Heart right ventricle (tissue), 16 donors: ENCODE results near the gene STARD7. TPM values are rescaled to one million over a fixed set of nuclear protein-coding genes. Genes with fewer than 3 reads are reported as not detected.

Experiments used
- ATAC-seq, 8 donors: fragments of 200-7000 bp; cut with Tn5 transposase; one replicate each; pipeline ENCODE4 v1.9.1; 2020; ENCODE audit warnings: mild to moderate bottlenecking in 8 of 8, moderate library complexity in 8 of 8, moderate number of reproducible peaks in 1 of 8
- DNase-seq, 2 donors: peaks; one replicate each; pipeline ENCODE4 v3.0.0-alpha.2; 2020
- H3K27ac ChIP-seq, 10 donors: fragments of 200-600 bp; sonication (generic) in 2 of 10; one replicate each; pipeline versions ENCODE4 v1.5.0 to v1.8.0; 2020 to 2022; ENCODE audit warnings: mild to moderate bottlenecking in 3 of 10
- H3K27me3 ChIP-seq, 7 donors: fragments of 200-600 bp; one replicate each; pipeline ENCODE4 v1.8.0; 2021 to 2022; ENCODE audit warnings: mild to moderate bottlenecking in 2 of 7
- H3K36me3 ChIP-seq, 9 donors: fragments of 200-600 bp; sonication (generic) in 1 of 9; one replicate each; pipeline versions ENCODE4 v1.5.0 to v1.8.0; 2020 to 2022; ENCODE audit warnings: mild to moderate bottlenecking in 2 of 9
- H3K4me1 ChIP-seq, 9 donors: fragments of 200-600 bp; sonication (generic) in 1 of 9; one replicate each; pipeline versions ENCODE4 v1.5.0 to v1.8.0; 2020 to 2022; ENCODE audit warnings: mild to moderate bottlenecking in 4 of 9
- H3K4me3 ChIP-seq, 10 donors: fragments of 200-600 bp; sonication (generic) in 2 of 10; one replicate each; pipeline versions ENCODE4 v1.5.0 to v1.8.0; 2020 to 2022; ENCODE audit warnings: mild to moderate bottlenecking in 7 of 10, moderate library complexity in 2 of 10
- H3K9me3 ChIP-seq, 11 donors: fragments of 200-600 bp in 10 of 11; sonication (generic) in 2 of 11; one replicate each; pipeline versions ENCODE4 v1.5.0 to v1.8.0; 2013 to 2022; ENCODE audit warnings: mild to moderate bottlenecking in 2 of 11, control low read depth in 1 of 11, moderate library complexity in 1 of 11
- CTCF ChIP-seq, 9 donors: fragments of 200-600 bp; sonication (generic) in 2 of 9; IDR thresholded peaks; one replicate each; pipeline versions ENCODE4 v1.5.0 to v1.8.0; 2021 to 2022; ENCODE audit warnings: antibody characterized with exemption in 9 of 9, mild to moderate bottlenecking in 5 of 9, moderate library complexity in 1 of 9
- WGBS, 2 donors: extraction: QIAGEN DNeasy Blood & Tissue Kit; methylation state at CpG; one replicate each; pipeline ENCODE4 v1.1.7; 2013; ENCODE audit warnings: inconsistent platforms in 1 of 2; 5-methylcytosine and 5-hydroxymethylcytosine counted together
- intact Hi-C, 10 donors: fragments of 100-400 bp; cut with DNase I; formaldehyde crosslinking; loops; one replicate each; pipeline versions ENCODE4 v1.11.1 to v1.14.2; 2022
- polyA plus RNA-seq, 2 donors: library from polyadenylated mRNA; stranded (reverse); fragments of 200-250 nt; gene quantifications; one replicate each; pipeline ENCODE4 v1.2.3, GENCODE V29; 2013
- total RNA-seq, 10 donors: library from RNA; stranded (reverse); fragmentation: NEBNext Ultra II Directional in 3 of 10; extraction: Animal tissue kit (Norgen Biotek cat#: 25700) in 3 of 10; gene quantifications; one replicate each; pipeline versions ENCODE4 v1.2.1 to v1.2.4, GENCODE V29; 2021 to 2023
- donor health status: Arrhythmogenic right ventricular cardiomyopathy.
- donor health status: ischemic (EF 13 %, LVEDD 7.1; RV severe dilation, severe dysfunction).
- donor health status: healthy with polysubstance abuse.
- donor health status: DM: no; HTN: yes; CAD: no.
- donor health status: DM: no; HTN: no; CAD: no.
- donor health status: ischemic (EF 25% LVEDD 6.9; RV normal size, moderate dysfunction).
- donor health status: ischemic (EF 25% LVEDD 5.7; RV mildly dilated, moderate dysfunction).
- donor health status: healthy.
- donor health status: DM: yes; HTN: yes; CAD: no.
- donor health status: Ischemic cardiomyopathy.
- donor health status: ischemic (EF 35%, LVEDD 5.7; RV mildly dilated, moderate dysfunction).
- donor health status: nonischemic (EF 11% LVEDD 7.7; RV severe dilation, severe dysfunction).
- donor health status: DM: yes; HTN: yes; CAD: no.
- donor health status: PGD.
- donor health status: ischemic (EF 29% LVEDD 5.4; RV normal size, mild dysfunction).
- donor health status: nonischemic (EF 23%, LVEDD 6.1; RV moderate dilation, normal function).

Gene STARD7
- total and polyA plus RNA-seq, 12 donors = 50.8 to 397 (median 191) TPM

GRCh38 chr2:96176661-96177060 is 32.0 kb downstream of the STARD7 start:
- ATAC-seq = peak in 1 of 8 donors; percentile 31
- Histone ChIP-seq H3K27me3 (no peaks in the 10 kb centered on the region), H3K9me3 (no peaks in the 10 kb centered on the region), H3K27ac (no peak overlapping the region), H3K4me1 (peaks cover 0 to 20% (median 0%) of the 10 kb centered on the region in 9 donors), H3K4me3 (no peak overlapping the region), H3K36me3 (no peaks in the 10 kb centered on the region)
- TF ChIP-seq CTCF (IDR thresholded peaks at IDR 0.05) = no peak
- DNase-seq = no peak
- intact Hi-C loops = loop anchor here in 3 of 10 donors (10.0 kb wide), 1 partner anchor 152 kb away; no protein-coding TSS in a partner anchor
- WGBS, 2 donors = 36 to 47% methylated on average over 4 of the region's 4 CpGs

- H3K4me3 ChIP-seq = no peak overlapping the region
- H3K27ac ChIP-seq = no peak overlapping the region
- intact Hi-C loops = loop anchor here in 4 of 10 donors (2.0 to 10.0 kb wide), 2 partner anchors 37 to 151 kb away; partner anchors contain the start of gene ASTL (in 1 of the 4)
- ATAC-seq (peak in 4 of 8 donors; percentile 24 to 38 (median 32)), DNase-seq (no peak)
- H3K9me3 ChIP-seq = no peaks in the 10 kb centered on the region
- TF ChIP-seq CTCF (IDR thresholded peaks at IDR 0.05) = no peak
- no peaks in the 10 kb centered on the region for H3K36me3 ChIP-seq
- WGBS, 2 donors = 83% methylated on average over 6 of the region's 6 CpGs
- no peaks in the 10 kb centered on the region for H3K27me3 ChIP-seq
- H3K4me1 ChIP-seq = peaks cover 0 to 20% (median 0%) of the 10 kb centered on the region in 9 donors
Measured at GRCh38 chr2:96175951-96176350, 32.7 kb downstream of the STARD7 start.

- no peaks in the 10 kb centered on the region for H3K36me3 ChIP-seq
- no peaks in the 10 kb centered on the region for H3K27me3 ChIP-seq
- no peak overlapping the region for H3K4me3 ChIP-seq
- WGBS, 2 donors = 53 to 55% methylated on average over 8 of the region's 8 CpGs
- peak; percentile 74 to 89 (median 84) for ATAC-seq
- no peak overlapping the region for H3K27ac ChIP-seq
- intact Hi-C loops = loop anchor here in 4 of 10 donors (2.0 to 10.0 kb wide), 3 partner anchors 36 to 150 kb away; partner anchors contain the start of gene ASTL (in 2 of the 4)
- H3K4me1 ChIP-seq = peaks cover 0 to 20% (median 0%) of the 10 kb centered on the region in 9 donors
- peak; percentile 73 to 96 (median 92) for TF ChIP-seq CTCF (IDR thresholded peaks at IDR 0.05)
- DNase-seq = peak; percentile 63 to 75
- peaks cover 0 to 9% (median 0%) of the 10 kb centered on the region in 11 donors for H3K9me3 ChIP-seq
Measured at GRCh38 chr2:96174251-96175144, 34.1 kb downstream of the STARD7 start.

GRCh38 chr2:96171831-96172230 is 36.8 kb downstream of the STARD7 start:
- peaks cover 0 to 9% (median 0%) of the 10 kb centered on the region in 11 donors for H3K9me3 ChIP-seq
- 95 to 96% methylated on average over 15 of the region's 15 CpGs for WGBS, 2 donors
- no peak overlapping the region for H3K27ac ChIP-seq
- peaks cover 0 to 13% (median 0%) of the 10 kb centered on the region in 9 donors for H3K4me1 ChIP-seq
- ATAC-seq (no peak), DNase-seq (no peak)
- no peaks in the 10 kb centered on the region for H3K36me3 ChIP-seq
- no peaks in the 10 kb centered on the region for H3K27me3 ChIP-seq
- no peak overlapping the region for H3K4me3 ChIP-seq
- no peak for TF ChIP-seq CTCF (IDR thresholded peaks at IDR 0.05)
- intact Hi-C loops = loop anchor here in 4 of 10 donors (2.0 to 10.0 kb wide), 3 partner anchors 33 to 147 kb away; partner anchors contain the start of gene ASTL (in 2 of the 4)
